Transverse colon (tissue), 4 donors: Measurements from ENCODE around the gene MYB.

Source experiments
- POLR2AphosphoS5 ChIP-seq, 3 donors: sonication (generic); formaldehyde crosslinking; IDR thresholded peaks; one replicate each; pipeline ENCODE4 v1.6.1; 2016; ENCODE audit warnings: antibody characterized with exemption in 3 of 3
- TF ChIP-seq, protein P1 (sequence below), 5 experiments: fragments of 200-600 bp in 3 of 5; fragments of 450-650 bp in 2 of 5; sonication (generic) in 3 of 5; IDR thresholded peaks; 1 replicate in 2 of 5; 2 replicates in 3 of 5; pipeline ENCODE4 v1.5.1; 2016 to 2017; ENCODE audit warnings: antibody characterized with exemption in 5 of 5, inconsistent platforms in 3 of 5, mild to moderate bottlenecking in 2 of 5, moderate library complexity in 1 of 5

DNA sequence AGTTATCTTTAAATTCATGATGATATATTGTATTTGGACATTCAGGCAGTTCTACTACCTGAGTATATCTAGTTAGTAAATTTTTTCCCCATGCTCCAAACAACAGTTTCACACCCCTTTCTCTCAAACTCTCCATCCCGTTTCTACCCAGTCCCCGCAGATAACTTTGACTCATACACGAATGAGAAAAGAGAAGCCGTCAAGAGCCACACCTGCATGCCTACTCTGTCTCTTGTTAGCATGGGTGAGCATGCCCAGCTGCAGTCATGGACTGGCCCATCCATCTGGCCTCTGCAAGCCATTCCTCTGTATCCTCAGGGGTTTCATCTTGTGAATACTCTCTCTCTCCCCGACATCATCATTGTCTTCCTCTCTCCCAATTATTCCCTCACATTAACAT, 41.5 kb downstream of the MYB start:
- TF ChIP-seq, protein P1, sequence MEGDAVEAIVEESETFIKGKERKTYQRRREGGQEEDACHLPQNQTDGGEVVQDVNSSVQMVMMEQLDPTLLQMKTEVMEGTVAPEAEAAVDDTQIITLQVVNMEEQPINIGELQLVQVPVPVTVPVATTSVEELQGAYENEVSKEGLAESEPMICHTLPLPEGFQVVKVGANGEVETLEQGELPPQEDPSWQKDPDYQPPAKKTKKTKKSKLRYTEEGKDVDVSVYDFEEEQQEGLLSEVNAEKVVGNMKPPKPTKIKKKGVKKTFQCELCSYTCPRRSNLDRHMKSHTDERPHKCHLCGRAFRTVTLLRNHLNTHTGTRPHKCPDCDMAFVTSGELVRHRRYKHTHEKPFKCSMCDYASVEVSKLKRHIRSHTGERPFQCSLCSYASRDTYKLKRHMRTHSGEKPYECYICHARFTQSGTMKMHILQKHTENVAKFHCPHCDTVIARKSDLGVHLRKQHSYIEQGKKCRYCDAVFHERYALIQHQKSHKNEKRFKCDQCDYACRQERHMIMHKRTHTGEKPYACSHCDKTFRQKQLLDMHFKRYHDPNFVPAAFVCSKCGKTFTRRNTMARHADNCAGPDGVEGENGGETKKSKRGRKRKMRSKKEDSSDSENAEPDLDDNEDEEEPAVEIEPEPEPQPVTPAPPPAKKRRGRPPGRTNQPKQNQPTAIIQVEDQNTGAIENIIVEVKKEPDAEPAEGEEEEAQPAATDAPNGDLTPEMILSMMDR (IDR thresholded peaks at IDR 0.05): no peak
- no peak for TF ChIP-seq POLR2AphosphoS5 (IDR thresholded peaks at IDR 0.05)
